ENCODE data around the gene RNF4.
"Not testable (repeated sequence)": the region's sequence is repeated elsewhere in the genome, so short reads cannot be mapped to it uniquely, and the experiment has no call there.

The RNF4 gene

DNA sequence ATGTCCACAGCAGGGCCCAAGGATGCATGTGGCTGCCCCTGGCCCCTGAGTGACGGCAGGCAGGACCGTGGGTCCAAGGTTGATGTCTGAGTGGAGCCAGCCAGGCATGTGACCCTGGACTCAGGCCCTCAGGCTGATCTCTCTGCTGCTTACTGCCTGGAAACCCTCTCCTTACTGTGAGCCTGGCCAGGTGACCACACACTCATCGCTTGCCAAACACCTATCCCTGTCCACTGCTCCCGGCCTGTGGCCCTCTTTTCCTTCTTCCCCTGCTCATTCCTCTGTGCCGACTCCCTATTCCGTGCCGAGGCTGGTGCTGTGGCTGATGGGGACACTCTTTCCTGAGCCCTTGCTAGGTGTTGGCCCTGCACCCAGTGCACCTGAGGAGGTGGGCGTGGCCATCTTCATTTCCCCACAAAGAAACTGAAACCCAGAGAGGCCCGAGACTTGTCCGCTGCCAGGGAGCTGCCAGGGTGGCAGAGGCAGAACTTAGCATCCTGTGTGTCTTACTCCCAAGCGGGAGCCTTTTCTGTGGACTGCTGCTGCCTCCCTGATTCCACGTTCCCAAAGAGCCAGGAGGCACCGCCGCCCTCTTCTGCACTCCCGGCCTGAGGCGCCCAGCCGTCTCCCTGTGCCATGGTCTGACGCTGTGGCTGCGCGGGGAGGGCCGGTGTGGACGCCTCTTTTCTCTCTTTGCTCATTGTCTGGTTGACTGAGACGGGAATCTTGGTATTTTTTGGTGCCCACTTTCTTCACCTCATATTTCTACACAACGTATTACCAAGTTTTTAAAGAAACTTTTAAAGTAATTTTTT, 11.2 kb upstream of the RNF4 start:
- DNase-seq (ENCODE audit: low spot score) (no peak), FAIRE-seq (no peak)

DNA sequence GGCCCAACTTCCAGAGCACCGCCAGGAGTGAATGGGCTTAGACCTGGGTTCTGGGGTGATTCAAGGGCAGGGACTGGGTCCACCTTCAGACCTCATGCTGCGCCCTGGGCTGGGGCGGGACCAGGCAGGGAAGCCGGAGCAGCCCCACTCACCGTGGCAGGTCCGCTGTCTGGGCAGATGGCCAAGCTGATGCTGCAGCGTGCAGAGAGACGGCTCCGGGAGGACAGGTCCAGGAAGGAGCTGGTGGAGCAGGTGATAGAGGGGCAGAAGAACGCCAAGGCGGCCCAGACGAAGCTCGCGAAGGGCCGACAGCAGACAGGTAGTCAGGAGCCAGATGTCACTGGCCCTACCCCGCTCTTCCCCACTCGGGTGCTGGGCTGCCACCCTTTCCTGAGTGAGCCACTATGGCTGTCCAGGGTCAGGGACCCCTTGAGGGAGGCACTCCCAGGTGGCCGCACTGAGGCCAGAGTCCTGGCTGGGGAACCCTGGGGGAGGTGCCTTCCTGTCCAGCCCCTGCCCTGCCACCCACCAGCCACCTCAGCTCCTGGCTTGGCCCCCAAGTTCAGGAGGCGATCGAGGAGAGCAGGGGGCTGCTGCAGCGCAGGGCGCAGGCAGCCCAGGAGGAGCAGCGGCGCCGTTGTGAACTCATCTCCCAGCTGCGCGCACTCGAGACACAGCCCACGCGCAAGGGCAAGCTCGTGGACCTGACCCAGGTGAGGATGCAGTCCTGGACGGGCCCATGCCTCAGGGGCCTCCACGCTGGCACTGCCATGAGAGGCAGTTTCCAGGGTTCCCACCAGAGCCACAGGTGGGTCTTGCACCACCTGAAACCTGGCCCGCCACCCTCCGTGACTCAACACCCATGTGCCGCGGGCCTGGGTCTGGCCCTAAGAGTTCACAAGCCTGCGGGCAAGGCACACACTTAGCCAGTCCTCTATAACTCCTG, 10.1 kb upstream of the RNF4 start:
- no peak for FAIRE-seq
- no peak for DNase-seq (ENCODE audit: low spot score)

DNA sequence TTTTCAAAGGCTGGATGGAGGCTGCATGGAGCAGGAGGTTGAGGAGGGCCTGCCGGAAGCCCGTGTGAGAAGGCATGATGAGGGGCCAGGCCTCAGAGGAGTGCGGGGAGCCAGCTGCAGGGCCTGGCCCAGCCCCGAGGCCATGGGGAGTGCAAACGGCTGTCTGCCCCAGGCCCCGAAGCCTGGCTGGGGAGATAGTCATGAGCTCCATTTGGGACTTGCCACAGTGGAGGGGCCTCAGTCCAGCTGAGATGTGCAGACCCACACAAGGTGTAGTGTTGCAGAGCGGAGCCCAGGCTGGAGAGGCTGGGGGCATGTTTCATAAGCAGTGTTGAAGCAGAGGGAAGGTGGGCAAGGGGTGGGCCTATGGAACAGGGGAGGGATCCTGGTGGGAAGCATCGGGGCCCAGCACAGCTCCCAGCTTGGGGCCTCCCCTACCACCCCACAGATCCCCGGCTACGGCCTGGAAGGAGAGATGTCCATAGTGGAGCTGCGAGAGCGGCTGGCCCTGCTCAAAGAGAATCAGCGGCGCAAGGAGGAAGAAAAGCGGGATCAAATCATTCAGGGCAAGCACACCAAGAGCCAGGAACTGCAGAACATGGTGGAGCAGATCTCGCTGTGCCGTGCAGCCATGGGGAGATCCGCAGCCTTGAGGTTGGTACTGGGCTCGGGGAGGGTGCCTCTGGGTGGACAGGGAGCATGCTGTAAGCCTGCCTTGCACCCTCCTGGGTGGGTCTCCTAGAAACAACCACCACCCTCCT, 9.1 kb upstream of the RNF4 start:
- no peak for DNase-seq (ENCODE audit: low spot score)

DNA sequence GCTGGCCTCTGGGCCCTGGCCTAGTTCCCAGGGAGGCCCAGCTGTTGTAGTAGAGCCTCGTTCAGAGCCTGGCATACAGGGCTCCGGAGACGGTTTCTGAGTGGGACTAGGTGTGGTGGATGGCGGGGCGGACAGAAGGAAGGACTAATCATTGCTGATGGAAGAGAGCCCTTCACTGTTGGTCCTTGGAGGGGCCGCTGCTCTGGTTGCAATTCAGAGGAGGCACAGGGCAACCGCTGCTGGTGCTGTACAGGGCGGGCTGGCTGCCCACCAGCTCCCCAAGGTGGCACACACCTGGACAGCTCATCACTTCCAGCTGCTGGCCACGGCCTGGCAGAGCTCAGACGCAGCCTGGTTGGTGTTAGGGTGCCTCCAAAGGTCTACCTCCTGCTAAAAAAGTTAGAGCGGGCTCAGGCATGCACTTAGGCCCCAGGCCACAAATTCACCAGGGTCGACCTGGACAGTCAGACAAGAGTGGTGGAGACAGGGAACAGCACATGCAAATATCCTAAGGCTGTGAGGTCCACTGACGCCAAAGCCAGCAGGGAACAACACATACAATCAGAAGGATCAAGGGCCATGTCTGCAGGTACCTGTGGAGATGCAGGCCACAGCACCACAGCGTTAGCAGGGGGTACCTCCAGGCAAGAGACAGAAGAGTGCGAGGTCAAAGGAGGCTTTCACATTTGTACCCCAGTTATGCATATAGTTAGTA, 7.5 kb upstream of the RNF4 start:
- FAIRE-seq (no peak), DNase-seq (ENCODE audit: low spot score) (no peak)

More for the DNA sequence above, 9.1 kb upstream of the RNF4 start:
- no peak for FAIRE-seq

DNA sequence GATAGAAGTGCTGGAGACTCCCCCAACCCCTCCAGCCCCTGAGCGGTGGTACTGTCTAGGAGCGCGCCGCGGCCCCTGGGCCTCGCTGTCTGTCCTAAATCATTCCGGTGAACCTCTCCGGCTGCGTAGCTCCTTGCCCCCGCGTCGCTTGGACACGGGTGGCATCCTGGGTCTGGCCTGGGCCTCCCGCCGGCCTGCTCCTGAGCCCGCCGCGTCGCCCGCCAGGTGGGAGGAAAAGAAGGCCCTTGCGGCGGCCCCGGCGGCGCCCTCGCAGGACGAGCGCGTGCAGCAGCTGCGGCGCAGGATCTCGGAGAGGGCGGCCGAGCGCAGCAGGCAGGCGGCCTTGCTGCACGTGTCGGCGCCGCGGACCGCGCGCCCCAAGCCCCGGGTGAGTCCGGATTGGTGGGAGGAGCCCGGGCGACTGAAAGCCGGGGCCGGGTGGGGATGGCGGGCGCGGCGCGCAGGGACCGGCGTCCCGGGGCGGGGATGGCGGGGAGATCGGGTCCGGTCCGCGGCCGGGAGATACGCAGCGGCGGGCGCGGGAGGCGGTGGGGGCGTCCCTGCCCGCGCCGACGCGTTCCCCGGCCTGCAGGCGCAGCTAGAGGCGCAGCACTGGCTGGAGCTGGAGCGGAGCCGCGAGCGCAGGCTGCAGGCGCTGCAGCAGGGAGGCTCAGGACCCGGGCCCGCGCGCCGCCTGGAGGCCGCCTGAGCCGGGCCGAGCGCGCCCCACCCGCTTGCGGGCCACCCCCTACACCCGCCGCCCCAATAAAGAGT, 6.5 kb upstream of the RNF4 start:
- DNase-seq (ENCODE audit: low spot score) (peak; percentile 78), FAIRE-seq (no peak)

DNA sequence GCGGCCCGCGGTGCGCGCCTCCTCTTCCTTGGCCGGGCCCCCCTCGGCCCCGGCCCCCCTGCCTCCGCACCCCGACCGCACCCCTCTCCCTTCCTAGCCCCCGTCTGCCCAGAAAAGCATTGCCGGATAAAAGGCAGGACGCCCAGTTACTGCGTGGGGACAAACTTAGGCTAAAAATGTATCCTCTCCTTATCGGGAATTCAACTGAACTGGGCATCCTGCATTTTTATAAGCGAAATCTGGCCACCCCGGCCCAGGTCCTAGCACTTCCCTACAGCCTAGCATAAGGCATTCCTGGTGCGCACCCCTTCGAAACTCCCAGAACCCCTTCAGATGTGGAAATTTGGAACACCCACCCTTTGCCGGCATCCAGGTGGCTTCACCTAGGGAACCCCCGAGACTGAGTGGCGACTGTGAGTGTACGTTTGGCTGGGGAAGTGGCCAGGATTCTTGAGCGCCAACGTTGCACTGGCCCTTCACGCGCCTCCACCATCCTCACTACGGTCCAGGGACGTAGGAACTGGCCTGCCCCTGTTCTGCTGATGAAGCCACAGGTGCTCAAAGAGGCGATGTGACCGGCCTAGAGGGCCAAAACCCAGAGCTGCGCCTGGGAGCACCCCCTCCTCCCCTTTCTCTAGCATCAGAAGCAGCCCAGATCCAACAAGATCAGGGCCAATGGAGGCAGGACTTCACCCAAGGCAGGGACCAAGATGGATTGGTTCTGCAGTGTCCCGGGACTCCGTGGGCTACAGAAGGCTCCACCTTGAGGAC, 5.7 kb upstream of the RNF4 start:
- FAIRE-seq (no peak), DNase-seq (ENCODE audit: low spot score) (no peak)

DNA sequence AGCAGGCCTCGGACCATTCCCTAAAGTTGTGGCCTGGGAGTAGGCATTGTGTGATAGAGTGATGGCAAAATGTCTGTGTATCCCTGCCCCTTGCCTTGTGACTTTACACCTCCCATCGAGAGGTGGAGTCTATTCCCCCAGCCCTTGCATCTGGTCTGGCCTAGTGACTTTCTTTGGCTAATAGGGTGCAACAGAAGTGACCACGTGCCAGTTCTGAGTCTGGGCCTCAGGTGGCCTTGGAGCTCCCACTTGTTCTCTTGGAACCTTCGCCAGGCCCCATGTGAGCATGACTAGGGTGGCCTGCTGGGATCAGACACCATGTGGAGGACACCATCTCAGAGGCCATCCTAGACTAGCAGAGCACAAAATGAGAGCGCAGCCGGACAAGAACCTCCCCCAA, 3.9 kb upstream of the RNF4 start:
- DNase-seq (ENCODE audit: low spot score) (no peak), FAIRE-seq (no peak)

DNA sequence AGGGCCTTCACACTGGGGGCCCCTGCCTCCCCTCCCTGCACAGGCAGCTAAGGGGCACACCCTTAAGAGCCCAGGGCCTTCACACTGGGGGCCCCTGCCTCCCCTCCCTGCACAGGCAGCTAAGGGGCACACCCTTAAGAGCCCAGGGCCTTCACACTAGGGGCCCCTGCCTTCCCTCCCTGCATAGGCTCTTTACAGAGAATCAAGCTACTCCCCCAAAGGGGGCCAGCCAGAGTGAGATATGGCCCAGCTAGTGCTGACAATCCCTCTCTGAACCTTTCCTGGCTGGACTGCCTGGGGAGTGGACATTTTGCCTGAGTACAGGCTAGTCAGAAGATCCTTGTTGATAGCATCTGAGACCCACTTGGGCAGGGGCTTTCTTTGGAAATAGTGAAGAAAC, 3.4 kb upstream of the RNF4 start:
- not testable (repeated sequence) for DNase-seq (ENCODE audit: low spot score)

DNA sequence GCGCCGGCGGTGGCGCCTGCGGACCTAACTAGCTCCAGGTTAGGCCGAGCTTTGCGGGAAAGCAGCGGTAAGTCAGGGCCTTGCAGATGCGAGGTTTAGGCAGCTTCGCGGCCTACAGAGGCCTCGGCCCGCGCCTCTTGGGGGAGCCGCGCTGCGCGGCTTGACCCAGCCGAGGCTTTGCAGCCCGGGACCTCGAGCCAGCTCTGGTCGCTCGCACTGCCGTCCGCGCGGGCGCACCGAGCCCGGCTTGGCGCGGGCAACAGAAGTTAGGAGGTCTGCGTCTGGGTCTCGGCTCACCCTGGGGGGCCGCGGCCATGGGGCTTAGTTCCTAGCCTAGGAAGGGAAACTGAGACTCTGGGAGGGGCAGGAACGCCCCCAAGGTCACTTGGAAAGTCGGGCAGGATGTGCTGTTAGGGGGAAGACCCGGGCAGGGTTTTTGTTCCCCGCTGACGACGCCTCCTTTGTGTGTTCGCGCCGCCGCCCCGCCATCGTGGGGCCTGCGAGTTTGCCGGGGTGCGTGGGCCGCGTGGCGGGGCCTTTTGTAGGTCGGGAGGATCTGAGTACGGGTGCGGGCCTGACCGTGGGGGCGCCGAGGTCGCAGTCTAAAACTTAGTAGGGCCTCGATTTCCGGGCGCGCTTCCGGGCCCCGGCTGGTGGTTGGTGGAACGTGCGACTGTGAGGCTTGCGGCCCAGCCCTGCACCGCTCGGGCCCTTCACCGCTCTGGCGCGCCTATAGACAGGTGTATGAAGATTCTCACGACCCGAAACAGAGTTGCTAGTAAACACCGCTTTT, 482 bp downstream of the RNF4 start:
- FAIRE-seq (no peak), DNase-seq (ENCODE audit: low spot score) (peak; percentile 48)

More for the DNA sequence above, 3.4 kb upstream of the RNF4 start:
- not testable (repeated sequence) for FAIRE-seq

DNA sequence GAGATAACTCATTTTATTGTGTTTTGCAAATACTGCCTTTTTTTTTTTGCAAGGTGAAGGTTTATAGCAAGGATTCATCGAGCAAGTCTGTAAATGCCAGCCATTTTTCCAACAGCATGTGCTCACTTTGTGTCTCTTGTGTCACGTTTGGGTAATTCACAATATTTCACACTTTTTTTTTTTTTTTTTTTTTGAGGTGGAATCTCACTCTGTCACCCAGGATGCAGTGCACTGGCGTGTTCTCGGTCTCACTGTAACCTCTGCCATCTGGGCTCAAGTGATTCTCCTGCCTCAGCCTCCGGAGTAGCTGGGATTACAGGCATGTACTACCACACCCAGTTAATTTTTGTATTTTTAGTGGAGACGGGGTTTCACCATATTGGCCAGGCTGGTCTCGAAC, 1.9 kb downstream of the RNF4 start:
- FAIRE-seq: no peak

DNA sequence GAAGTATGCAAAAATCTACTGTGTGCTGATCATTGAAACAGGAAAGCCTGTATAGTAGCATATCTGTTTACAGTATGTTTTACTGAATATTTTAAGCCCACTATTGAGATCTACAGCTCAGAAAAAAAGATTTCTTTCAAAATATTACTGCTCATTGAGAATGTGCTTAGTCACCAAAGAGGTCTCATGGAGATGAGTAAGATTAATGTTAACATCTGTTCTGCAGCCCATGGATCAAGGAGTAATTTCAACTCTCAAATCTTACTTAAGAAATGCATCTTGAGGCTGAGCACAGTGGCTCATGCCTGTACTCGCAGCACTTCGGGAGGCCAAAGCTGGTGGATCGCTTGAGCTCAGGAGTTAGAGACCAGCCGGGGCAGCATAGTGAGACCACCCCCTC, 3.3 kb downstream of the RNF4 start:
- FAIRE-seq: no peak
- DNase-seq (ENCODE audit: low spot score): no peak

More for the DNA sequence above, 1.9 kb downstream of the RNF4 start:
- DNase-seq (ENCODE audit: low spot score): no peak

DNA sequence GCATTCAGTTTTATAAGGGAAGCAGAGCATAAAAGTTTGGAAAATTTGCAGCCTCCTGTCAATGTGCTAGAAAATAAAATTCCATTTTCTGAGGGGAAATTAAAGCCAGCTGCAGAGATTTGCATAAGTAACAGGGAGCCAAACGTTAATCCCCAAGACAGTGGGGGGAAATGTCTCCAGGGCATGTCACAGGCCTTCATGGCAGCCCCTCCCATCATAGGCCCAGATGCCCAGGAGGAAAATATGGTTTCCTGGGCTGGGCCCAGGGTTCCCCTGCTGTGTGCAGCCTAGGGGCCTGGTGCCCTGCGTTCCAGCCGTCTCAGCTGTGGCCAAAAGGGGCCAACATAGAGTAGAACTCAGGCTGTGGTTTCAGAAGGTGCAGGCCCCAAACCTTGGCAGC, 9.3 kb downstream of the RNF4 start:
- FAIRE-seq (no peak), DNase-seq (ENCODE audit: low spot score) (no peak)

DNA sequence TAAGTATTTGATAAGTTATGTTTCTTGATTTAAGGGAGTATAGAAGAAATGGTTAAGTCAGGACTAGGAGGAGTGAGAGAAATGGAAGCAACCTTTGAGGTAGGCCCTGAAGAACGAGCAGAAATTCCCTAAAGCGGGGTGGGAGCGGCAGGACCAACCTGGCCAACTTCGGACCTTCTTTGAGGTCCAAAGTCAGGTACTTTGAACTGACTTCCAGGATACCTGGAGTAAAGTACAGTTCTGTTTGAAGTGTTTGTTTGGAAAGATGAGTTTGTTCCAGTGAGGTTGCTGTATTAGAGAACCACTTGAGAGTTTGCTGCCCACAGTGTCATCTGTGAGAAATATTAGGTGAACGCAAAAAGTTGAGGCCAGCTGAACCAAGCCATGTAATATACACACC, 11.7 kb downstream of the RNF4 start:
- DNase-seq (ENCODE audit: low spot score) (no peak), FAIRE-seq (no peak)

DNA sequence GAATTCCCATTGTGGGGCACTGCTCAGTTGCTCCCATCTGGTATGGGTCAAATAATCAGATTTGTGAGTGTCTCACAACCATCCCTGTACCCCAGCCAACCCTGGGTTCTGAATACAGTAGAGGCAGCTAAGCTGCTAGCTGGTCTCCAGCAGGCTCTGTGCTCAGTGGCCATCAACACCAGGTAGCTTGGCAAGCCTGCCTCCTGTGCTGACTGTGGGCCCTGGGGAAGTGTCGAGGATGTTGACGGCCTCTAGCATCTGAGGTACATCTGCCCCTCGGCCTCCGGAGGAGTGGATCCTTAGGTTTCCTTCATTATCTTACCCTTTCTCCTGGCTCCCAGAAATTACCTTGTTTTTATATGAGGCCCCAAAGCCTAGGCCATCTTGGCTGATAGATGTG, 13.3 kb downstream of the RNF4 start:
- no peak for FAIRE-seq
- no peak for DNase-seq (ENCODE audit: low spot score)

DNA sequence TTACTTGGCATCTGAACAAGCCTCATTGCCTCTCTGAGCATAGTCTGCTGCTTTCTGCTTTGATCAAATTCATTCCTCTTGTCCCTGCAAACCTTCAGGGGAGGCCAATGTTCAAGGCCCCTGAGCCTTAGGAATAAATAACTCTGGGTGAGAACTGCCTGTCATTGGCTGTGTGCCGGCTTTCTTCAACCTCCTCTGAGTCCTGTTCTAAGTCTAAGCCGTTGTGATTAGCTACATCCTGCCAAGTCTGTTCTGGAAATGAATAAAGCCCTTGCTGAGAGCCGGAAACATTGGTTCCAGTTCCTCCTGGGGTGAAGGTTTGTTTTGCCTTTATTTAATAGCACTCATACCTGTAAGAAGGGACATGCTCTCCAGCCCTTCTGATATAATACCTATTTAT, 13.8 kb downstream of the RNF4 start:
- FAIRE-seq (no peak), DNase-seq (ENCODE audit: low spot score) (no peak)

DNA sequence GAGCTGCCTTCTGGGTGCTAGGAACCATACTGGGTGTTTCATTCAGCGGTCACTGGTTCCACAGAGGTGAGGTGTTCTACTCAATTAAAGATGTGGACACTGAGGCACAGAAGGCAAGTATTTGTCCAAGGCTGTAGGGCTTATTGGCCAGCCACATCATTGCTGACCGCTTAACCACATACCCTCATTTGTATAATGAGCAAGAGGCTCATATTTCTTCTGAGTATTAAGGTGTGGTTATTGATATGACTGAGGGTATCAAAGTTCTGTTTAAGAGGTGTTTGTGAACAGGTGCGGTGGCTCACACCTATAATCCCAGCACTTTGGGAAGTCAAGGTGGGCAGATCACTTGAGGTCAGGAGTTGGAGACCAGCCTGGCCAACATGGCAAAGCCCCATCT, 14.3 kb downstream of the RNF4 start:
- DNase-seq (ENCODE audit: low spot score) (no peak), FAIRE-seq (no peak)

DNA sequence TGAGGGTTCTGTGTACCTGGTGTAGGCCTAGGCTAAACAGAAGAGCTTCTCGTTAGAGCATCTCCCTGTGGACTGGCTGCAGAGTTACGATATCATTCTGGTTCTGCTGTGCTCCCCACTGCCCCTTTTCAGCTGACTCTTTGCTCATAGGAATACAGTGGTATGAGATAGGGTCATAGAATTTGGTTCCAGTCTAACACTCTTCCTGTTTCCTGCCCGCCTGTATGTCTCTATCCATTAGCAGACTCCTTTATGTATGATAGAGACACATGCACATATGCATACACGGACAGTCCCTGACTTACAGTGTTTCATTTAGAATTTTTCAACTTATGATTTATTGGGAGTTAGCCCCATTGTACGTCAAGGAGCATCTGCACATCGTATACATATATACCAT, 15.3 kb downstream of the RNF4 start:
- FAIRE-seq (no peak), DNase-seq (ENCODE audit: low spot score) (no peak)

DNA sequence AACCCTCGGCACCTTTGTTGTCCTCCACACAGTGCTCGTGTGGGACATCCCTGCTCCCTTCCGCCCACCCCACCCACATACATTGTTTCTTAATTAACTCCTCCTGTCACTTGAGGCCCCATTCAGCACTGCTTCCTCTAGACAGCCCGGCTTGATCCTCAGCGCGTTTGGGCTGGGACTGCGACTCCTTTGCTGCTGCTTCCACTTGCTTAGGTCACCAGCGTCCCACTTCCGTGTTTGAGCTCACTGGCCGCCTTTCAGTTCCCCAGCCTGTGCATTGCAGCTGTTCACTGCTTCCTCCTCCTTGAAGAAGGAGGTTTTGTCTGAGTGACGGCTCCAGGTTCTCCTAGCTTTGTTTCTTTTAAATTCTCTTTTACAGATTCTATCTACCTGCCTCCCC, 16.1 kb downstream of the RNF4 start:
- FAIRE-seq (no peak), DNase-seq (ENCODE audit: low spot score) (no peak)

DNA sequence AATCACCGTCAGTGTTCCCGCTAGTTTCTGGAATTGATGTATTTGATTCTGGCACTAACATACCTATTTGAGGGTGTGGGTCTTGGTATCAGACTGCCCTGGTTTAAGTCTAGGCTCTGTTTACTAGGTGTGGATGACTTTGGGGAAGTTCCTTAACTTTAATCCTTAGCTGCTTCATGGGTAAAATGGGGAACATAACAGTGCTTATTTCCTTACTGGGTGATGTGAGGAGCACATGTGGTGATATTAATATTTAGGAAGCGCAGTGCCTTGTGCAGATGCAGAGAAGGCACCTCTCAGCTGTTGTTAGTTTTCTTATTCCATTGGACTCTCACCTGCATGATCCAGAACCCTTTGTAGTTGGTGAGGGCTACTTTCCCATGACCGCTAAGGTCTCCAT, 17.1 kb downstream of the RNF4 start:
- FAIRE-seq (no peak), DNase-seq (ENCODE audit: low spot score) (no peak)

Measured in urothelium cell line (cell line).